ENCODE measurements around the gene KLHL17.
"Not testable (repeated sequence)": the region's sequence is repeated elsewhere in the genome, so short reads cannot be mapped to it uniquely, and the experiment has no call there.

Gene KLHL17

GRCh38 chr1:973459-974292 lies 13.3 kb downstream of the KLHL17 start:
- no peak for TF ChIP-seq CTCF (conservative IDR thresholded peaks at IDR 0.05; ENCODE audit: control insufficient read depth, insufficient read depth, low read depth, low read length)
- no peak overlapping the region for H3K4me3 ChIP-seq (ENCODE audit: control insufficient read depth, low read depth, low read length)
- DNase-seq (ENCODE audit: low read depth) = no peak

- DNase-seq (ENCODE audit: low read depth) = no peak
- no peak overlapping the region for H3K4me3 ChIP-seq (ENCODE audit: control insufficient read depth, low read depth, low read length)
- no peak for TF ChIP-seq CTCF (conservative IDR thresholded peaks at IDR 0.05; ENCODE audit: control insufficient read depth, insufficient read depth, low read depth, low read length)
Measured at GRCh38 chr1:974293-974640, 13.9 kb downstream of the KLHL17 start.

GRCh38 chr1:974687-975328 lies 14.4 kb downstream of the KLHL17 start:
- no peak for TF ChIP-seq CTCF (conservative IDR thresholded peaks at IDR 0.05; ENCODE audit: control insufficient read depth, insufficient read depth, low read depth, low read length)
- no peak overlapping the region for H3K4me3 ChIP-seq (ENCODE audit: control insufficient read depth, low read depth, low read length)
- no peak for DNase-seq (ENCODE audit: low read depth)

- TF ChIP-seq CTCF (conservative IDR thresholded peaks at IDR 0.05; ENCODE audit: control insufficient read depth, insufficient read depth, low read depth, low read length) = no peak
- no peak for DNase-seq (ENCODE audit: low read depth)
- no peak overlapping the region for H3K4me3 ChIP-seq (ENCODE audit: control insufficient read depth, low read depth, low read length)
Measured at GRCh38 chr1:975365-975764, 15.0 kb downstream of the KLHL17 start.

- peak; percentile 38 for DNase-seq (ENCODE audit: low read depth)
- H3K4me3 ChIP-seq (ENCODE audit: control insufficient read depth, low read depth, low read length) = no peak overlapping the region
- TF ChIP-seq CTCF (conservative IDR thresholded peaks at IDR 0.05; ENCODE audit: control insufficient read depth, insufficient read depth, low read depth, low read length) = peak; percentile 40
Measured at GRCh38 chr1:975896-976683, 15.7 kb downstream of the KLHL17 start.

- not testable (repeated sequence) for H3K4me3 ChIP-seq (ENCODE audit: control insufficient read depth, low read depth, low read length); DNase-seq (ENCODE audit: low read depth)
Measured at GRCh38 chr1:976791-977190, 16.4 kb downstream of the KLHL17 start.

All from fibroblast of mammary gland (primary cell).